HepG2 (cell line): ENCODE measurements around the gene ASPHD1. TPM values are rescaled to one million over a fixed set of nuclear protein-coding genes. Genes with fewer than 3 reads are reported as not detected.

Experiments
- CHCHD3 ChIP-seq: sonication (generic); formaldehyde crosslinking; IDR thresholded peaks from 2 replicates; pipeline ENCODE4 v1.8.0; 2022; ENCODE audit warnings: mild to moderate bottlenecking, missing genetic modification reagents, moderate library complexity
- JUND ChIP-seq: sonication (generic); formaldehyde crosslinking; IDR thresholded peaks from 2 replicates; pipeline ENCODE4 v1.8.0; 2022; ENCODE audit warnings: mild to moderate bottlenecking, missing genetic modification reagents
- KLF16 ChIP-seq, 2 experiments: sonication (generic) in 1 of 2; formaldehyde crosslinking in 1 of 2; IDR thresholded peaks; 2 replicates each; pipeline versions ENCODE4 v1.6.1 to v1.8.0; 2016 to 2023; ENCODE audit warnings: missing genetic modification reagents in 2 of 2, missing compliant biosample characterization in 1 of 2
- MAFK ChIP-seq, 2 experiments: IDR thresholded peaks in 1 of 2; conservative IDR thresholded peaks in 1 of 2; 2 replicates each; pipeline ENCODE4 v1.6.1; 2011; ENCODE audit warnings: improper control_type of control experiment in 2 of 2, low read length in 2 of 2
- MXD4 ChIP-seq: IDR thresholded peaks from 2 replicates; pipeline ENCODE4 v1.6.1; 2016; ENCODE audit warnings: mild to moderate bottlenecking, missing biosample characterization, missing genetic modification reagents
- NCOA1 ChIP-seq: sonication (generic); formaldehyde crosslinking; IDR thresholded peaks from 2 replicates; pipeline ENCODE4 v1.9.0; 2021; ENCODE audit warnings: missing genetic modification reagents
- POGZ ChIP-seq: sonication (generic); formaldehyde crosslinking; IDR thresholded peaks from 2 replicates; pipeline ENCODE4 v1.4.0; 2020; ENCODE audit warnings: mild to moderate bottlenecking, missing genetic modification reagents
- RFX5 ChIP-seq: IDR thresholded peaks from 2 replicates; pipeline ENCODE4 v1.6.1; 2011; ENCODE audit warnings: low read depth, low read length, improper control_type of control experiment
- SP1 ChIP-seq, 2 experiments: fragments of 450-650 bp in 1 of 2; sonication (generic) in 1 of 2; formaldehyde crosslinking in 1 of 2; IDR thresholded peaks; 2 replicates each; pipeline versions ENCODE4 v1.4.0 to v1.6.1; 2016 to 2020; ENCODE audit warnings: missing genetic modification reagents in 1 of 2
- ZFP90 ChIP-seq: sonication (generic); formaldehyde crosslinking; IDR thresholded peaks from 2 replicates; pipeline ENCODE4 v1.8.0; 2022; ENCODE audit warnings: missing genetic modification reagents, mild to moderate bottlenecking, inconsistent platforms, borderline replicate concordance
- ZNF292 ChIP-seq: sonication (generic); formaldehyde crosslinking; IDR thresholded peaks from 2 replicates; pipeline ENCODE4 v1.8.1; 2022; ENCODE audit warnings: mild to moderate bottlenecking, low read depth, missing genetic modification reagents, borderline replicate concordance
- ZNF343 ChIP-seq: sonication (generic); formaldehyde crosslinking; IDR thresholded peaks from 2 replicates; pipeline ENCODE4 v1.4.0; 2020; ENCODE audit warnings: mild to moderate bottlenecking, missing genetic modification reagents
- ZNF839 ChIP-seq: sonication (generic); formaldehyde crosslinking; IDR thresholded peaks from 2 replicates; pipeline ENCODE4 v1.4.0; 2020; ENCODE audit warnings: missing genetic modification reagents, mild to moderate bottlenecking, borderline replicate concordance
- polyA plus RNA-seq, 8 experiments: library from polyadenylated mRNA; depleted of rRNA in 3 of 8; stranded (reverse) in 7 of 8; unstranded in 1 of 8; fragments of >200 nt; fragmentation: Illumina TruSeq in 4 of 8; extraction: Trizol in 4 of 8; gene quantifications; 2 replicates each; pipeline versions ENCODE4 v1.2.1 to v1.2.3, GENCODE V29; 2011 to 2016; ENCODE audit warnings: low read depth in 4 of 8, missing spikeins in 1 of 8, mixed read lengths in 1 of 8; ENCODE audit not compliant: insufficient read depth in 1 of 8
- total RNA-seq, 5 experiments: library from RNA; depleted of rRNA; stranded (reverse); fragments of >200 nt; fragmentation: Illumina TruSeq; extraction: Trizol; gene quantifications; 2 replicates each; pipeline ENCODE4 v1.2.3, GENCODE V29; 2016; ENCODE audit warnings: low read depth in 1 of 5
- TF ChIP-seq, protein P1 (sequence below): sonication (generic); formaldehyde crosslinking; IDR thresholded peaks from 2 replicates; pipeline ENCODE4 v1.4.0; 2020; ENCODE audit warnings: mild to moderate bottlenecking, missing genetic modification reagents, borderline replicate concordance
- TF ChIP-seq, protein P2 (sequence below): IDR thresholded peaks from 2 replicates; pipeline ENCODE4 v1.6.1; 2016; ENCODE audit warnings: low read depth
- TF ChIP-seq, protein P3 (sequence below): sonication (generic); formaldehyde crosslinking; IDR thresholded peaks from 2 replicates; pipeline ENCODE4 v1.4.0; 2020; ENCODE audit warnings: missing genetic modification reagents, mild to moderate bottlenecking, borderline replicate concordance
- TF ChIP-seq, protein P4 (sequence below): sonication (generic); formaldehyde crosslinking; IDR thresholded peaks from 2 replicates; pipeline ENCODE4 v1.5.1; 2020; ENCODE audit warnings: mild to moderate bottlenecking, moderate library complexity, missing genetic modification reagents

ASPHD1 gene
- total and polyA plus RNA-seq, 2 of the 13 experiments (the other 11 are each of a cell fraction or from before 2014, with no cell fraction given): 13.1 to 19.7 TPM

DNA sequence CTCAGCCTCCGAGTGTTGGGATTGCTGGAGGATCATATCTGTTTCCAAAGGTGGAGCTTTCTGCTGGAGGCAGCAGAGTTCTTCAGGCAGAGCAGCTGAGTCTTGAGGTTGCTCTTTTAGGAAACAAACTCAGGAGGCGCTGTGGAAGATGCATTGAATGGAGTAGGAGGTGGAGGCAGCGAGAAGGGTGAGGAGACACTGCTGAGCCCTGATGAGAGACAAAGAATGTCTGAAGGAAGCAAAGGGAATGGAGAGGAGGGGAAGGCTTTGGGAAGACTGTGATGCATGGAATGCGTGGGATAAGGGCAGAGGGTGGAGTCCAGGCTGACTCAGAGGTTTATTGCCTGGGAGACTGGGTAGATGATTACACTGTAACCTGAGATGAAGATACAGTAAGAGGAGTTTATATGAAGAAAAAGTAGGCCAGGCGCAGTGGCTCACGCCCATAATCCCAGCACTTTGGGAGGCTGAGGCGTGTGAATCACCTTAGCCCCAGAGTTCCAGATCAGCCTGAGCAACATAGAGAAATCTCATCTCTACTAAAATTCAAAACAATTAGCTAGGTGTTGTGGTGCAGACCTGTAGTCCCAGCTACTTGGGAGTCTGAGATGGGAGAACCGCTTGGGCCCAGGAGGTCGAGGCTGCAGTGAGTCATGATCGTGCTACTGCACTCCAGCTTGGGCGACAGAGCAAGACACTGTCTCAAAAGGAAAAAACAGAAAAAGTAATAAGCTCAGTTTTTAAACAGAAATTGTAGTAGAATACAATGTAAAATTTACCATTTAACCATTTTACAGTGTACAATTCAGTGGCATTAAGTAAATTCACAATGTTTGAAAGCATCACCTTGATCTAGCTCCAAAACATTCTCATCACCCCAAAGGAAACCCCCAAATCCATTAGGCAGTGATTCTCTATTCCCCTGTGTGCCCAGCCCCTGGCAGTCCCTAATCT lies 43.8 kb downstream of the ASPHD1 start (continued):
- TF ChIP-seq, protein P1, sequence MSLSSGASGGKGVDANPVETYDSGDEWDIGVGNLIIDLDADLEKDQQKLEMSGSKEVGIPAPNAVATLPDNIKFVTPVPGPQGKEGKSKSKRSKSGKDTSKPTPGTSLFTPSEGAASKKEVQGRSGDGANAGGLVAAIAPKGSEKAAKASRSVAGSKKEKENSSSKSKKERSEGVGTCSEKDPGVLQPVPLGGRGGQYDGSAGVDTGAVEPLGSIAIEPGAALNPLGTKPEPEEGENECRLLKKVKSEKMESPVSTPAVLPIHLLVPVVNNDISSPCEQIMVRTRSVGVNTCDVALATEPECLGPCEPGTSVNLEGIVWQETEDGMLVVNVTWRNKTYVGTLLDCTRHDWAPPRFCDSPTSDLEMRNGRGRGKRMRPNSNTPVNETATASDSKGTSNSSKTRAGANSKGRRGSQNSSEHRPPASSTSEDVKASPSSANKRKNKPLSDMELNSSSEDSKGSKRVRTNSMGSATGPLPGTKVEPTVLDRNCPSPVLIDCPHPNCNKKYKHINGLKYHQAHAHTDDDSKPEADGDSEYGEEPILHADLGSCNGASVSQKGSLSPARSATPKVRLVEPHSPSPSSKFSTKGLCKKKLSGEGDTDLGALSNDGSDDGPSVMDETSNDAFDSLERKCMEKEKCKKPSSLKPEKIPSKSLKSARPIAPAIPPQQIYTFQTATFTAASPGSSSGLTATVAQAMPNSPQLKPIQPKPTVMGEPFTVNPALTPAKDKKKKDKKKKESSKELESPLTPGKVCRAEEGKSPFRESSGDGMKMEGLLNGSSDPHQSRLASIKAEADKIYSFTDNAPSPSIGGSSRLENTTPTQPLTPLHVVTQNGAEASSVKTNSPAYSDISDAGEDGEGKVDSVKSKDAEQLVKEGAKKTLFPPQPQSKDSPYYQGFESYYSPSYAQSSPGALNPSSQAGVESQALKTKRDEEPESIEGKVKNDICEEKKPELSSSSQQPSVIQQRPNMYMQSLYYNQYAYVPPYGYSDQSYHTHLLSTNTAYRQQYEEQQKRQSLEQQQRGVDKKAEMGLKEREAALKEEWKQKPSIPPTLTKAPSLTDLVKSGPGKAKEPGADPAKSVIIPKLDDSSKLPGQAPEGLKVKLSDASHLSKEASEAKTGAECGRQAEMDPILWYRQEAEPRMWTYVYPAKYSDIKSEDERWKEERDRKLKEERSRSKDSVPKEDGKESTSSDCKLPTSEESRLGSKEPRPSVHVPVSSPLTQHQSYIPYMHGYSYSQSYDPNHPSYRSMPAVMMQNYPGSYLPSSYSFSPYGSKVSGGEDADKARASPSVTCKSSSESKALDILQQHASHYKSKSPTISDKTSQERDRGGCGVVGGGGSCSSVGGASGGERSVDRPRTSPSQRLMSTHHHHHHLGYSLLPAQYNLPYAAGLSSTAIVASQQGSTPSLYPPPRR (CRISPR knock-in tag): peak; percentile 34; the same call in 1 of the 2 replicates
- TF ChIP-seq RFX5 (peak; percentile 21; the same call in 1 of the 2 replicates), ZNF839 (CRISPR knock-in tag) (no peak), JUND (CRISPR knock-in tag) (no peak), SP1 (IDR thresholded peaks at IDR 0.05) (no peak), SP1 (CRISPR knock-in tag; IDR thresholded peaks at IDR 0.05) (peak; percentile 25; the same call in 1 of the 2 replicates), ZNF343 (CRISPR knock-in tag) (no peak), ZNF292 (peak; percentile 15; the same call in 1 of the 2 replicates), POGZ (peak; percentile 45; the same call in 1 of the 2 replicates), ZFP90 (CRISPR knock-in tag) (peak; percentile 63; the same call in 1 of the 2 replicates), NCOA1 (CRISPR knock-in tag) (0 out of 2 replicates have a peak, but pooled peaks have one; percentile 36), KLF16 (CRISPR knock-in tag; IDR thresholded peaks at IDR 0.05) (peak in 1 of 2 experiments; percentile 58; a peak in 1 of 4 replicates), MXD4 (CRISPR knock-in tag) (no peak), CHCHD3 (CRISPR knock-in tag) (no peak), MAFK (conservative IDR thresholded peaks at IDR 0.05 in 1 of 2, IDR thresholded peaks at IDR 0.05 in 1 of 2; ENCODE audit: low read length in 2 of 2) (peak; percentile 22 to 32; a peak in 2 of 4 replicates)
- TF ChIP-seq, protein P2, sequence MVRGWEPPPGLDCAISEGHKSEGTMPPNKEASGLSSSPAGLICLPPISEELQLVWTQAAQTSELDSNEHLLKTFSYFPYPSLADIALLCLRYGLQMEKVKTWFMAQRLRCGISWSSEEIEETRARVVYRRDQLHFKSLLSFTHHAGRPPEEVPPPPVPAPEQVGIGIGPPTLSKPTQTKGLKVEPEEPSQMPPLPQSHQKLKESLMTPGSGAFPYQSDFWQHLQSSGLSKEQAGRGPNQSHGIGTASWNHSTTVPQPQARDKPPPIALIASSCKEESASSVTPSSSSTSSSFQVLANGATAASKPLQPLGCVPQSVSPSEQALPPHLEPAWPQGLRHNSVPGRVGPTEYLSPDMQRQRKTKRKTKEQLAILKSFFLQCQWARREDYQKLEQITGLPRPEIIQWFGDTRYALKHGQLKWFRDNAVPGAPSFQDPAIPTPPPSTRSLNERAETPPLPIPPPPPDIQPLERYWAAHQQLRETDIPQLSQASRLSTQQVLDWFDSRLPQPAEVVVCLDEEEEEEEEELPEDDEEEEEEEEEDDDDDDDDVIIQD (CRISPR knock-in tag): peak; percentile 39; the same call in 1 of the 2 replicates
- TF ChIP-seq, protein P3, sequence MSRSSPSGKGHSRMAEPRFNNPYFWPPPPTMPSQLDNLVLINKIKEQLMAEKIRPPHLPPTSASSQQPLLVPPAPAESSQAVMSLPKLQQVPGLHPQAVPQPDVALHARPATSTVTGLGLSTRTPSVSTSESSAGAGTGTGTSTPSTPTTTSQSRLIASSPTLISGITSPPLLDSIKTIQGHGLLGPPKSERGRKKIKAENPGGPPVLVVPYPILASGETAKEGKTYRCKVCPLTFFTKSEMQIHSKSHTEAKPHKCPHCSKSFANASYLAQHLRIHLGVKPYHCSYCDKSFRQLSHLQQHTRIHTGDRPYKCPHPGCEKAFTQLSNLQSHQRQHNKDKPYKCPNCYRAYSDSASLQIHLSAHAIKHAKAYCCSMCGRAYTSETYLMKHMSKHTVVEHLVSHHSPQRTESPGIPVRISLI (CRISPR knock-in tag): 0 out of 2 replicates have a peak, but pooled peaks have one; percentile 38
- TF ChIP-seq, protein P4, sequence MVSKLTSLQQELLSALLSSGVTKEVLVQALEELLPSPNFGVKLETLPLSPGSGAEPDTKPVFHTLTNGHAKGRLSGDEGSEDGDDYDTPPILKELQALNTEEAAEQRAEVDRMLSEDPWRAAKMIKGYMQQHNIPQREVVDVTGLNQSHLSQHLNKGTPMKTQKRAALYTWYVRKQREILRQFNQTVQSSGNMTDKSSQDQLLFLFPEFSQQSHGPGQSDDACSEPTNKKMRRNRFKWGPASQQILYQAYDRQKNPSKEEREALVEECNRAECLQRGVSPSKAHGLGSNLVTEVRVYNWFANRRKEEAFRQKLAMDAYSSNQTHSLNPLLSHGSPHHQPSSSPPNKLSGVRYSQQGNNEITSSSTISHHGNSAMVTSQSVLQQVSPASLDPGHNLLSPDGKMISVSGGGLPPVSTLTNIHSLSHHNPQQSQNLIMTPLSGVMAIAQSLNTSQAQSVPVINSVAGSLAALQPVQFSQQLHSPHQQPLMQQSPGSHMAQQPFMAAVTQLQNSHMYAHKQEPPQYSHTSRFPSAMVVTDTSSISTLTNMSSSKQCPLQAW (CRISPR knock-in tag): peak; percentile 86
